Hypothalamus (tissue), 51 donors: Measurements from ENCODE around the gene DENND2D.

Experiments used
- DNase-seq, 51 donors: peaks; one replicate each; lab custom pipeline; 2025; lab: John Stamatoyannopoulos, UW

Gene DENND2D

GRCh38 chr1:111183308-111184069, 17.0 kb downstream of the DENND2D start:
- no peak for DNase-seq

GRCh38 chr1:111182052-111182451, 18.4 kb downstream of the DENND2D start:
- DNase-seq, result no peak

GRCh38 chr1:111179968-111180533, 20.4 kb downstream of the DENND2D start:
- no peak for DNase-seq

DNA sequence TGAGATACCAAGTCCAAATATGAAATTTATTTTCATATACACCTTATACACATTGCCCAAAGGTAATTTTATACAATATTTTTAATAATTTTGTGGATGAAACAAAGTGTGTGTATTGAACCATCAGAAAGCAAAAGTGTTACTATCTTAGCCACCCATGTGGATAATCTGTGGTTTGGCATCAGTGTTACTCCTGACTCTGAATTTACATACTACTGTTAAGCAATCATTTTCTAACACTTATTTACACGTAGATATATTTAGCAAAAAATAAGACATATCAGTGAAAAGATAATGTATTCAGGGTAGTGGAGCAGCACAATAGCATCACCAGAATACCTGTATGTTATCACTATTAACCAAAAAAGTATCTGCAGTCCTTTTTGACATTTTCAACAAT, 23.8 kb downstream of the DENND2D start:
- DNase-seq, result no peak

DNA sequence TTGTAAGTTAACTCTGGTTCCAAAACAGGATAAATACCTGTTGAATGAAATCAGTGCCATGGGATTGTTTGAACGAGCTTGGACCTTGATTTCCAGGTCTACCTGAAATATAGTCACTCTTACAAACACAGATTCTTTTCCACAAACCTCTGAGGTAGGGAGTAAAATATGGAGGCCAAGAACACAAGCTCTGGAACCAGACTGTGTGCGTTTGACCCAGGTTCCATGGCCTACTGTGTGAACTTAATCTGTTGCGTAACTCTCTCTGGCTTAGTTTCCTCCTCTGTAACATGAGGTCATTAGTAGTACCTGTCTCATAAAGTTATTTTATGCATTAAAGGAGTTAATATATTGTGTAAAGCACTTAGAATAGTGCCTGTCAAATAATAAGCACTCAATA, 25.1 kb downstream of the DENND2D start:
- DNase-seq, result no peak

DNA sequence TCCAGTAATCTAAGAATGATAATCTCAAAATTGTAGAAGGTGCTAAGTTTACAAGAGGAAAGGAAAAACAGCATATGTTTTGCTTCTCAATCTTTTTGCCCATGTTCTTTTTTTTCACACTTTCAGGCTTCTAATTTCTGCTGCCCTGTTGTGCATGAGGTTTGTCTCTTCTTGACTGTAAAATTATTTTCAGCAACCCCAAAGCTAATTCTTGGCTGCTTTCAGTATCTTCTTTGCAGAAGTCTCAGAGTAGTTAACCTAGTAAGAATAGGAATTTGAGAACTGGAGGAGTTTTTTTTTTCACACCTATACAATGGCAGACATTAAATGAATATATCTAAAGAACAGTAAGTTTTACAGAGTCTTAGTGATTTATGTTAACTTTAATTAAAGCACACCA, 26.4 kb downstream of the DENND2D start:
- no peak for DNase-seq

DNA sequence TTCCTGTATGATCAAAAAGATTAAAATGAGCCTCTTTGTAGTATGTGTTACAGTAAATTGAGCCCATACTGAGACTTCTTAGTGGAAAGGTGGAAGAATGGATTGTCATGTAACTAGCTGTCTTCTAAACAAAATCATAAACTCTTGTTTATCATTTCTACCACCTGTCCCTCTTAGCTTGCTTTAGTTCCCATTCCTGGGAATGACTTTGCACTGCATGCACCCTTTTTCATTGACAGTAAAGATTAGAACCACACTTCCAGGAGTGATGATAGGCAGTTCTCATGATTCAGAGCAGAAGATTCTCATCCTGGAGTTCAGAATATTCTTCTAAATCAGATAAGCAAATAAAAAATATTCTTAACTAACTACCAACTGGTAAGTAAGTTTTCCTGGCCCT, 28.0 kb downstream of the DENND2D start:
- DNase-seq, result no peak

GRCh38 chr1:111164151-111164550, 36.3 kb downstream of the DENND2D start:
- no peak for DNase-seq

DNA sequence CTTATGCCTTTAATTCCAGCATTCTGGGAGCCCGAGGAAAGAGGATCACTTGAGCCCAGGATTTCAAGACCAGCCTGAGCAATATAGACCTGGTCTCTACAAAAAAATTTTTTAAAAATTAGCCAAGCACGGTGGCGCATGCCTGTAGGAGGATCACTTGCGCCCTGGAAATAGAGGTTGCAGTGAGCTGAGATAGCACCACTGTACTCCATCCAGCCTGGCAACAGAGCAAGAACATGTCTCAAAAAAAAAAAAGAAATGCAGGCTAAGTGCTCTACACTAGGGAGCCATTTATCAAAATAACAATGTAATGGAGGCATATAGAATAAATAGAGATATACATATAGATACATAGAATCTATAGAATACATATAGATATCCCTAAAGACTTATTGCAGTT, 37.1 kb downstream of the DENND2D start:
- no peak for DNase-seq

- DNase-seq, result no peak
Observed at GRCh38 chr1:111162488-111162880, 38.0 kb downstream of the DENND2D start.

DNA sequence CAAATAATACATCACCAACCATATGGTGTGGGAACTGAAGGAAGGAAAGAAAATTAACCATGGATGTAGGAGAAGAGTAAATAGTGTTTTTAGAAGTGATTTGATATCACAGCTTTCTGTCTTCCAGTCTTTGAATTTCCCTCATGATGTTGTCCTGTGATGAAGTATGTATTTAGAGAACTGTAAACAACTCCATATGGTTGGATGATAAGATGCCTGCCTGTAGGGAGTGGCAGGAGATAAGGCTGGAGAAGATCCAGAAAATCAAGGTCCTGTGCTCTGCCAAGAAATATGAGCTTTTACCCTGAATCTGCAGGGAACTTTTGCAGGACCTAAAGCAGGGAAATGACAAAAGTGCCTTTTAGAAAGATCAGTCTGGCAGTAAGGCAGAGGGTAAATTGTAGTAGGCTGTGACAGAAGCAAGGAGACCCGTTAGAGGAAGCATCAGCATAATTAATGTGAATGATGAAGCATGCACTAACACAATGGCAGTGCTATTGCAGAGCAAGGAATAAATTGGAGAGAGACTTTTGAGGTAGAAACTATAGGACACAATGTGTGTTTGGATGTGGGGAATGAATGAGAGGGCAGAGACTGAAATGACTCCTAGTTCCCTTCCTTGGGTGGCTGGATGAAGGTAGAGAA, 38.5 kb downstream of the DENND2D start:
- no peak for DNase-seq

DNA sequence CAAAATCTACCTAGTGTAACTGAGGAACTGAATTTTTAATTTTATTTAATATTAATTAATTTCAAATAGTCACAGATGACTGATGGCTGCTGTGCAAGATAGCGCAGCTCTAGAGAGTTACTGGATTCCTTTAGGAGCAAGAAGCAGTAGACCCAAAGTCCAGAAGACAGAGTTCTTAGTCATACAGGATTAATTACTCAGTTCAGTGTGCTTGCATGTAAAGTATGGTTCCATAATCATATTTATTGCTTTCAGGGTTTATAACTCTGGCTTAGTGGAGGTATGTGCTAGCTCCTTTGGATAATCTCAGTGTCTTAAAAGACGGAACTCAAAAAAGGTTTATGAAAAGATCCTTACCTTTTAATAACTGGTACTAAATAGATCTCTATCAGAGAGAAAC, 43.0 kb downstream of the DENND2D start:
- DNase-seq, result no peak

- no peak for DNase-seq
Observed at GRCh38 chr1:111154021-111154999, 46.1 kb downstream of the DENND2D start.

DNA sequence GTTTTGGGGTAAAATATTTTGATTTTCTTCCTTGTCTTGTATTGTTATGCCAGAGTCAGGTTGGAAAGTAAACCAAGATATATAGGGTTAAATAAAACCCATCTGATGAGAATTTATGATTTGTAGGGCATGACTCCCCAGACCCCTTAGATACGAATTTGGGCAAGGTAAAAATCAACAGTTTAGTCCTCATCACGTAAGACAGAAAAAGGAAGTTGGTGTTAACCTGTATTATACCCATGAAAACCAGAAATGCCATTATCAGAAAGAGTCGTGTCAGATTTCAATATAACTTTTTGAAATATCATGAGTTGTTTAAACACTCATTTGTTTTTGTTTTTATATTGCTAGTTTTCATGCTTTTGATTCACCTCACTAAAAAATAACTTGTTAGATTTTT, 48.6 kb downstream of the DENND2D start:
- no peak for DNase-seq

- no peak for DNase-seq
Observed at GRCh38 chr1:111148376-111148881, 52.0 kb downstream of the DENND2D start.

- no peak for DNase-seq
Observed at GRCh38 chr1:111147948-111148347, 52.5 kb downstream of the DENND2D start.

GRCh38 chr1:111145963-111146768, 54.3 kb downstream of the DENND2D start:
- no peak for DNase-seq

DNA sequence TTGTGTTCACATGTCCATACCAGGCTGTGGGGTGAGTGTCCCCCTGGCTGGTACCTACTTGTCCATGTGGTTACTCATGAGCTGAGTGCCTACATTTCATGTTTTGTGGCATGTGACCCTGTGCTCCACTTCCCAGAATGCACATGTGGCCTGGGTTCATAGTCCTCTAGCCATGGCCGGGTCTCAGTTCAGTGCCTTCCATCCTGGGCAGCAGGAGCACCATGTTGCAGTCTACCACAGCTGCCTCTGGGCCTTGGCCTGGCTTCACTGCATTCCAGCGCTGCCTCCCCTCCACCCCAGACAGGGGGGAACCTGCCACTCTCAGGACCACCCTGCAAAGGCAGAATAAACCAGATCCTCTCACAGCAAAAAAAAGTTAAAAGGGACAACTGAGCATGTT, 54.9 kb downstream of the DENND2D start:
- no peak for DNase-seq

DNA sequence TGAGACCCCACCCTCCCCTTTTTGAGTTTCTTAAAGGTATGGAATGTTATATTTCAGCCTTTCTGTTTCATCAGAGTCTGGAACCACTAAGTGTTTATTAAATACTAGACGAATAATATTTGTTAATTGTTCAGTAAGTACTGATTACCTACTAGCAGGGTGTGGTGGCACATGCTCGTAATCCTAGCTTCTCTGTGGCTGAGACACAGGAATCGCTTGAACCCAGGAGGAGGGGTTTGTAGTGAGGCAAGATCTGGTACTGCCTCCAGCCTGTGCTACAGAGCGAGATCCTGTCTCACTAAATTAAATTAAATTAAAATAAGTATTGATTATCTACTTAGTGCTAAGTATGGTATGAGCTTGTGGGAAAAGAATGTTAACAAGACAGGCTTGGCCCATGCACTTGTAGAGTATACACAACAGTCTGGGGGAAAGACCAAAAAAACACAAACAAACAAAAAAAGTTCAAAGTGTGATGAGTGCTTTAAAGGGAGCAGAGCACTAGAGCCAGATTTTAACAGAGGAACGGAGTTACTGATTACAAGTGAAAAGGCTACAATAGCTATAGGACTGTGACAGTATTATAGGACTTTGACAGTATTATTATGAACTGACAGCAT, 58.0 kb downstream of the DENND2D start:
- no peak for DNase-seq
